Peyer's patch (tissue), 4 donors: ENCODE data around the gene STYXL1. TPM values are rescaled to one million over a fixed set of nuclear protein-coding genes. Genes with fewer than 3 reads are reported as not detected.
A peak's percentile ranks its signal among the peaks of the same experiment; 100 is the strongest.

ENCODE experiments used
- DNase-seq, 3 donors: peaks; one replicate each; pipeline ENCODE4 v3.0.0-alpha.2; 2017 to 2019
- H3K27ac ChIP-seq, 4 donors: fragments of 200-600 bp; sonication (generic); one replicate each; pipeline ENCODE4 v1.5.1; 2016 to 2019
- H3K27me3 ChIP-seq, 2 donors: fragments of 200-600 bp; sonication (generic); one replicate each; pipeline ENCODE4 v1.5.1; 2019
- H3K36me3 ChIP-seq, 3 donors: fragments of 200-600 bp; sonication (generic); one replicate each; pipeline ENCODE4 v1.5.1; 2016 to 2019
- H3K4me1 ChIP-seq, 4 donors: fragments of 200-600 bp; sonication (generic); one replicate each; pipeline ENCODE4 v1.5.1; 2016 to 2019
- H3K4me3 ChIP-seq, 4 donors: fragments of 200-600 bp; sonication (generic); 1 replicate in 3 of 4; 2 replicates in 1 of 4; pipeline ENCODE4 v1.5.1; 2016 to 2019; ENCODE audit warnings: mild to moderate bottlenecking in 1 of 4
- H3K9me3 ChIP-seq, 4 donors: fragments of 200-600 bp; sonication (generic); one replicate each; pipeline ENCODE4 v1.5.1; 2016 to 2019; ENCODE audit warnings: mild to moderate bottlenecking in 1 of 4
- POLR2A ChIP-seq, 2 donors: fragments of 450-650 bp; IDR thresholded peaks; one replicate each; pipeline ENCODE4 v1.5.1; 2017; ENCODE audit warnings: antibody characterized with exemption in 2 of 2, mild to moderate bottlenecking in 2 of 2, moderate library complexity in 2 of 2
- total RNA-seq, 4 donors: library from RNA; depleted of rRNA; stranded (reverse); fragments of >200 nt; gene quantifications; one replicate each; pipeline ENCODE4 v1.1.0, GENCODE V29; 2016
- TF ChIP-seq, protein P1 (sequence below), 6 experiments: fragments of 450-650 bp in 4 of 6; fragments of 200-600 bp in 2 of 6; sonication (generic) in 1 of 6; IDR thresholded peaks; one replicate each; pipeline ENCODE4 v1.5.1; 2017 to 2019; ENCODE audit warnings: antibody characterized with exemption in 6 of 6, mild to moderate bottlenecking in 3 of 6, moderate library complexity in 1 of 6

The STYXL1 gene
- total RNA-seq, 4 donors from 2014 or later: 14.2 to 42.9 (median 29.5) TPM

DNA sequence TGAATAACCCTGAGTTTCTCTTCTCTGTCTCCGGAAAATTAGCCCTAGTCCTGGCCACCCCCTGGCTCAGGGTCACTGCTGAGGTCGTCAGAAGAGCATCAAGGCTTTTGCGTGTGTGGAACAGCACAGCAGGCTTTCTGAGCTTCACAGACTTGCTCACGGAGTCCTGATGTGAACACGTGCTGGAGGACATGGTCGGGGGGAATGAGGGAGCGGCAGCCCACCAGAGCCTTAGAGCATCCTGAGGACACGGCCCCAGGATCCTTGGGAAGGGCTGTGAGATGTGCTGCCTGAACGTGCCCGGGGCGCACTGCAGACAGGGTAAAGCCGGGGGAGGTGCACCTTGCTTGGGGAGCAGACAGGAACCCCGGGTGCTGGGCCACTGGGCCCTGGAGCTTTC, 82.2 kb downstream of the STYXL1 start:
- Histone ChIP-seq H3K4me3 (no peak overlapping the region), H3K27me3 (no peaks in the 10 kb centered on the region), H3K27ac (peak overlapping the region; percentile 60 to 88 (median 67)), H3K9me3 (no peaks in the 10 kb centered on the region), H3K36me3 (peaks cover 0 to 22% (median 0%) of the 10 kb centered on the region in 3 donors), H3K4me1 (peaks cover 0 to 29% (median 0%) of the 10 kb centered on the region in 4 donors)
- TF ChIP-seq POLR2A (IDR thresholded peaks at IDR 0.05): no peak
- TF ChIP-seq, protein P1, sequence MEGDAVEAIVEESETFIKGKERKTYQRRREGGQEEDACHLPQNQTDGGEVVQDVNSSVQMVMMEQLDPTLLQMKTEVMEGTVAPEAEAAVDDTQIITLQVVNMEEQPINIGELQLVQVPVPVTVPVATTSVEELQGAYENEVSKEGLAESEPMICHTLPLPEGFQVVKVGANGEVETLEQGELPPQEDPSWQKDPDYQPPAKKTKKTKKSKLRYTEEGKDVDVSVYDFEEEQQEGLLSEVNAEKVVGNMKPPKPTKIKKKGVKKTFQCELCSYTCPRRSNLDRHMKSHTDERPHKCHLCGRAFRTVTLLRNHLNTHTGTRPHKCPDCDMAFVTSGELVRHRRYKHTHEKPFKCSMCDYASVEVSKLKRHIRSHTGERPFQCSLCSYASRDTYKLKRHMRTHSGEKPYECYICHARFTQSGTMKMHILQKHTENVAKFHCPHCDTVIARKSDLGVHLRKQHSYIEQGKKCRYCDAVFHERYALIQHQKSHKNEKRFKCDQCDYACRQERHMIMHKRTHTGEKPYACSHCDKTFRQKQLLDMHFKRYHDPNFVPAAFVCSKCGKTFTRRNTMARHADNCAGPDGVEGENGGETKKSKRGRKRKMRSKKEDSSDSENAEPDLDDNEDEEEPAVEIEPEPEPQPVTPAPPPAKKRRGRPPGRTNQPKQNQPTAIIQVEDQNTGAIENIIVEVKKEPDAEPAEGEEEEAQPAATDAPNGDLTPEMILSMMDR (IDR thresholded peaks at IDR 0.05): no peak
- no peak for DNase-seq

DNA sequence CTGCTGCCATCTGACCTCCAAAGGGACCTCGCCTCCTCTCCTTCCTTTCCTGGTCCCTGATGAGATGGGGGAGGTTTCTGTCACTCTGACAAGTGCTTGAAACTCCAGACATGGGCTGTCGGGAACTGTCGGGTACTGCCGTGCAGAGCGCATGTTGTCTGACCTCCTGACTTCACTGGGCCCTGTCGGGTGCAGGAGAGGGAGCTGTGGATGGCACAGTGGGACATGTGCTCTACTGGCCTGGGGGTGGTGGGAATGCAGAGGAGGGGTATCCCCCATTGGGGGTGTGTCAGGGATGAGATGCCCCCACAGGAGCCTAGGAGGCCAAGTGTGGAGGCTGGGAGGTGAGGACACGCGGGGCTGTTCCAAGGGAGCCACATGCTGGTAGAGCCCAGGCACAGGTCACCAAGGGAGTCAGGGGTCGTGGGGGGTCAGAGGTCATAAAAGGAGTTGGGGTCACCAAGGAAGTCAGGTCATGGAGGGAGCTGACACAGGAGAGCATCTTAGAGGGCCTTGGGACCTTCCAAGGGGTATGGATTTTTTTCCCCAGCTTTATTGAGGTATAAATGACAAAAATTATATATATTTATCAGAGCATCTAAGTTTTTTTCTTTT, 84.3 kb downstream of the STYXL1 start:
- peak overlapping the region in 3 of 4 donors; percentile 6 to 57 (median 48) for H3K27ac ChIP-seq
- H3K27me3 ChIP-seq: no peaks in the 10 kb centered on the region
- no peaks in the 10 kb centered on the region for H3K9me3 ChIP-seq
- H3K4me3 ChIP-seq: no peak overlapping the region
- H3K4me1 ChIP-seq: peaks cover 0 to 25% (median 0%) of the 10 kb centered on the region in 4 donors
- TF ChIP-seq POLR2A (IDR thresholded peaks at IDR 0.05): no peak
- TF ChIP-seq, protein P1 (IDR thresholded peaks at IDR 0.05): no peak
- no peak for DNase-seq
- H3K36me3 ChIP-seq: peaks cover 0 to 35% (median 0%) of the 10 kb centered on the region in 3 donors

DNA sequence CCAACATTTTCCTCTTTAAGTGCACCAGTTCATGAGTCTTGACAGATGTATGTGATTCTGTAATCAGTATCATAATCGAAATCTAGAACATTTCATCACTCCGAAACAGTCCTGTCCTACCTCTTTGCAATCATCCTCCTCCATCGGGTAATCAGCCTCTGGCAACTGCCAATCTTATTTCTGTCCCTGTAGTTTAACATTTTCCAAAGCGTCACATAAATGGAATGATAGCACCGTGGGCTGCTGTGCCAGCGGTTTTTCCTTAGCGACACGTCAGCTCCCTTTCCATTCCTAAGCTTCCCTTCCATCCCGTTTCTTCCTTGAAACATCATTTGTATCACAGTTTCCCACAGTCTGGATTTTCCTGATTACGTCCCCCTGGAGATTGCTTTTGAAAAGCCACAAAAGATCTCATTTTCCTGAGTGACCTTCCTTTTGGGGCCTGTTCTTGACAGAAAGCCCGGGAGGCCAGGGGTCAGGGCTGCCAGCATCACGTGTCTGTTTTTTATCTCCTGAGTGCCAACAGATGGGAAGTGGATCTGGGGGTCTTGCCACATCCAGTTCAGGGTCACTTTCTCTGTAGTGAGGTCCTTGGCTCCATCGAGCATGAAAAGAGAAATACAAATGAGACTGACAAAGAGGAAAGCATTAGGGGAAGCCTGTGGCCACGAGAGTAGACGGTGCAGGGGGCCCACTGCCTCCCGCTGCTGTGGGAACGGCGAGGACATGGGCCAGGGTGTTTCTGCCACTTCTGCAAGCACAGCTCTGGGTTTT, 85.0 kb downstream of the STYXL1 start:
- no peaks in the 10 kb centered on the region for H3K9me3 ChIP-seq
- peaks cover 0 to 25% (median 0%) of the 10 kb centered on the region in 4 donors for H3K4me1 ChIP-seq
- H3K27ac ChIP-seq: peak overlapping the region in 3 of 4 donors; percentile 6 to 57 (median 48)
- H3K27me3 ChIP-seq: no peaks in the 10 kb centered on the region
- H3K4me3 ChIP-seq: no peak overlapping the region
- no peak for DNase-seq
- TF ChIP-seq, protein P1 (IDR thresholded peaks at IDR 0.05): no peak
- TF ChIP-seq POLR2A (IDR thresholded peaks at IDR 0.05): no peak
- H3K36me3 ChIP-seq: peaks cover 0 to 35% (median 0%) of the 10 kb centered on the region in 3 donors

DNA sequence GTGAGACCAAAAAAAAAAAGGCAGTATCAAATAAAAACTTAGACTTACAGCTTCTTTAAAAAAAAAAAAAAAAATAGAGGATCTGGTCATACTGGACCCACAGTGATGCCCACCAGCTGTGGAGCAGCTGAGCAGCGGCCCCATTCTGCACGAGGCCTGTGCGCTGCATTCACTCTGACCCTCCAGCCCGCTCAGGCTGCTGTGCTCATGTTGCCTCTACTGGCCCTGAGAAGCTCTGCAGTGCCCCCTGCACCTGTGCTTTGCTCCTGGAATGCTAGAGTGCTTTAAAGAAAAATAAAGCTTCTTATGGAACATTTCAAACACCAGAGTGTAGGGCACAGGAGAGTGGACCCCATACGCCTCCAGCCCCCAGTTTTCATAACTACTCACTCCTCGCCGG, 86.6 kb downstream of the STYXL1 start:
- H3K4me1 ChIP-seq: peaks cover 0 to 28% (median 0%) of the 10 kb centered on the region in 4 donors
- TF ChIP-seq, protein P1 (IDR thresholded peaks at IDR 0.05): no peak
- TF ChIP-seq POLR2A (IDR thresholded peaks at IDR 0.05): no peak
- no peaks in the 10 kb centered on the region for H3K9me3 ChIP-seq
- H3K27ac ChIP-seq: no peak overlapping the region
- H3K36me3 ChIP-seq: peaks cover 0 to 41% (median 0%) of the 10 kb centered on the region in 3 donors
- no peaks in the 10 kb centered on the region for H3K27me3 ChIP-seq
- DNase-seq: no peak
- no peak overlapping the region for H3K4me3 ChIP-seq

DNA sequence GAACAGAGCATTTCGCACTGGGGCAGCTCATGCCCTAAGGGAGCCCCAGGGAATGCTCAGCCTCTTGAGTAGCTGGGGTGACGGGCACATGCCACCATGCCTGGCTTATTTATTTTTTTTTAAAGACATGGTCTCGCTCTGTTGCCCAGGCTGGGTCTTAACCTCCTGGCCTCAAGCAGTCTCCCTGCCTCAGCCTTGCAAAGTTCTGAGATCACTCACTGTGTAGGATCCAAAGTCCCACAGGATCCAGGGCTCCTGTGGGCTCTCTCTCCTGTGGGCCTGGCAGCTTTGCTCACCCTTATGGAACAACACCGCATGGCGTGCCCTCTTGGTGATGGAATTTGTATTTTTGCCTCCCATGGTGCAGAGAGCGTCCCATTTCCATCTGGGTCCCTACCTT, 87.4 kb downstream of the STYXL1 start:
- H3K27ac ChIP-seq: no peak overlapping the region
- H3K27me3 ChIP-seq: no peaks in the 10 kb centered on the region
- TF ChIP-seq, protein P1 (IDR thresholded peaks at IDR 0.05): no peak
- no peak for TF ChIP-seq POLR2A (IDR thresholded peaks at IDR 0.05)
- DNase-seq: no peak
- H3K4me3 ChIP-seq: no peak overlapping the region
- H3K36me3 ChIP-seq: peaks cover 0 to 48% (median 0%) of the 10 kb centered on the region in 3 donors
- peaks cover 0 to 21% (median 0%) of the 10 kb centered on the region in 4 donors for H3K4me1 ChIP-seq
- no peaks in the 10 kb centered on the region for H3K9me3 ChIP-seq
